Measurements from ENCODE around the gene WNK1. TPM values are rescaled to one million over a fixed set of nuclear protein-coding genes. Genes with fewer than 3 reads are reported as not detected.

Gene WNK1
- total RNA-seq, 2 experiments from 2014 or later = 142 to 143 TPM

DNA sequence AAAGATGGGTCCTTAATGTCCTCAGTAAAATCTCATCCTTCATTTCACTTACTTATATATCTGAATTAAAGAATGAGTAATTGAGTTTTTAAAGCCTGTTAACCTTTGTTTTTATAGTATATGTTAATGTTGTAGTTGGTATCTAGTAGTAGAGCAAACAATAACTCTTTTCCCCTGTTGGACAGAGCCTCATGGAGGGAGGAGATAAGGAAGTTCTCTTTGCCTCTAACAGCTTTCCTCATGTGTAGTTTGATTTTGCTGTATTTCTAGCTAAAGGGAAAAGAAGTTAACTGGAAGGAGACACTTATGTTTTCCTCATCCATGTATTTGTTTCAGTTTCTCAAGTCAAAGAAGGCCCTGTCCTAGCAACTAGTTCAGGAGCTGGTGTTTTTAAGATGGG, 141.8 kb downstream of the WNK1 start:
- no peaks in the 10 kb centered on the region for H3K4me1 Mint-ChIP-seq (ENCODE audit: low read depth)
- intact Hi-C loops (cut with micrococcal nuclease) = no loop called here
- POLR2A ChIA-PET = interaction anchor here (0.8 to 1.5 kb wide), 2 partner anchors 11 to 24 kb away, joined by 3 to 5 read pairs; no protein-coding TSS in a partner anchor

DNA sequence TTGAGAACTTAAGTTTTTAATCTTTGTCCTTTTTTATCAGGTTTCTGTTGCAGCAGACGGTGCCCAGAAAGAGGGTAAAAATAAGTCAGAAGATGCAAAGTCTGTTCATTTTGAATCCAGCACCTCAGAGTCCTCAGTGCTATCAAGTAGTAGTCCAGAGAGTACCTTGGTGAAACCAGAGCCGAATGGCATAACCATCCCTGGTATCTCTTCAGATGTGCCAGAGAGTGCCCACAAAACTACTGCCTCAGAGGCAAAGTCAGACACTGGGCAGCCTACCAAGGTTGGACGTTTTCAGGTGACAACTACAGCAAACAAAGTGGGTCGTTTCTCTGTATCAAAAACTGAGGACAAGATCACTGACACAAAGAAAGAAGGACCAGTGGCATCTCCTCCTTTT, 143.7 kb downstream of the WNK1 start:
- DNase-seq = no peak
- H3K27ac Mint-ChIP-seq = no peak overlapping the region
- TF ChIP-seq, protein P1, sequence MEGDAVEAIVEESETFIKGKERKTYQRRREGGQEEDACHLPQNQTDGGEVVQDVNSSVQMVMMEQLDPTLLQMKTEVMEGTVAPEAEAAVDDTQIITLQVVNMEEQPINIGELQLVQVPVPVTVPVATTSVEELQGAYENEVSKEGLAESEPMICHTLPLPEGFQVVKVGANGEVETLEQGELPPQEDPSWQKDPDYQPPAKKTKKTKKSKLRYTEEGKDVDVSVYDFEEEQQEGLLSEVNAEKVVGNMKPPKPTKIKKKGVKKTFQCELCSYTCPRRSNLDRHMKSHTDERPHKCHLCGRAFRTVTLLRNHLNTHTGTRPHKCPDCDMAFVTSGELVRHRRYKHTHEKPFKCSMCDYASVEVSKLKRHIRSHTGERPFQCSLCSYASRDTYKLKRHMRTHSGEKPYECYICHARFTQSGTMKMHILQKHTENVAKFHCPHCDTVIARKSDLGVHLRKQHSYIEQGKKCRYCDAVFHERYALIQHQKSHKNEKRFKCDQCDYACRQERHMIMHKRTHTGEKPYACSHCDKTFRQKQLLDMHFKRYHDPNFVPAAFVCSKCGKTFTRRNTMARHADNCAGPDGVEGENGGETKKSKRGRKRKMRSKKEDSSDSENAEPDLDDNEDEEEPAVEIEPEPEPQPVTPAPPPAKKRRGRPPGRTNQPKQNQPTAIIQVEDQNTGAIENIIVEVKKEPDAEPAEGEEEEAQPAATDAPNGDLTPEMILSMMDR (IDR thresholded peaks at IDR 0.05) = no peak
- CTCF ChIA-PET = interaction anchor here (0.9 kb wide), 1 partner anchor 9 kb away, joined by 3 read pairs; no protein-coding TSS in a partner anchor
- POLR2A ChIA-PET = interaction anchor here (1.2 to 1.3 kb wide), 2 partner anchors 9 to 47 kb away, joined by 3 to 4 read pairs; no protein-coding TSS in a partner anchor
- no peaks in the 10 kb centered on the region for H3K4me1 Mint-ChIP-seq (ENCODE audit: low read depth)
- intact Hi-C loops (cut with micrococcal nuclease) = no loop called here
- no peaks in the 10 kb centered on the region for H3K27me3 Mint-ChIP-seq
- ATAC-seq = no peak
- no peak overlapping the region for H3K4me3 Mint-ChIP-seq
- peaks cover 32% of the 10 kb centered on the region for H3K36me3 Mint-ChIP-seq (ENCODE audit: low read depth)
- H3K9me3 Mint-ChIP-seq = no peaks in the 10 kb centered on the region

More for the DNA sequence above, 141.8 kb downstream of the WNK1 start:
- Mint-ChIP-seq H3K27me3 (no peaks in the 10 kb centered on the region), H3K4me3 (no peak overlapping the region), H3K9me3 (no peaks in the 10 kb centered on the region), H3K27ac (peak overlapping the region; percentile 34), H3K36me3 (ENCODE audit: low read depth) (peaks cover 23% of the 10 kb centered on the region)
- CTCF ChIA-PET = interaction anchor here (1.0 to 2.2 kb wide), 5 partner anchors 19 to 325 kb away, joined by 3 to 6 read pairs (median 3); no protein-coding TSS in a partner anchor
- ATAC-seq (no peak), DNase-seq (no peak)
- TF ChIP-seq, protein P1 (IDR thresholded peaks at IDR 0.05) = no peak

DNA sequence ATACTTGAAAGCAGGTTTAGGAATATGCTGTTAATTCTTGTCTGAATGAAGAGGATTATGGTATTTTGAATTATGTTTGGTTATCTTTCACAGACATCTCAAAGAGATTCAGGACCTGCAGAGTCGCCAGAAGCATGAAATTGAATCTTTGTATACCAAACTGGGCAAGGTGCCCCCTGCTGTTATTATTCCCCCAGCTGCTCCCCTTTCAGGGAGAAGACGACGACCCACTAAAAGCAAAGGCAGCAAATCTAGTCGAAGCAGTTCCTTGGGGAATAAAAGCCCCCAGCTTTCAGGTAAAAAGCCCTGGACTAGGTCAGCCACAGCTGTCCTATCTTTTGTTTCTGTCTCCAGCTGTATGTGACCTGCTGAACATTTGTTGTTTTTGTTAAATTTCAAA, 145.0 kb downstream of the WNK1 start:
- TF ChIP-seq, protein P1 (IDR thresholded peaks at IDR 0.05) = no peak
- H3K4me1 Mint-ChIP-seq (ENCODE audit: low read depth) = no peaks in the 10 kb centered on the region
- no peaks in the 10 kb centered on the region for H3K27me3 Mint-ChIP-seq
- no peak overlapping the region for H3K4me3 Mint-ChIP-seq
- H3K36me3 Mint-ChIP-seq (ENCODE audit: low read depth) = peaks cover 43% of the 10 kb centered on the region
- ATAC-seq (no peak), DNase-seq (no peak)
- H3K27ac Mint-ChIP-seq = no peak overlapping the region
- no peaks in the 10 kb centered on the region for H3K9me3 Mint-ChIP-seq
- intact Hi-C loops (cut with micrococcal nuclease) = no loop called here
- ChIA-PET POLR2A (interaction anchor here (1.2 to 1.3 kb wide), 2 partner anchors 8 to 49 kb away, joined by 3 to 4 read pairs; no protein-coding TSS in a partner anchor), CTCF (no interaction called here)

DNA sequence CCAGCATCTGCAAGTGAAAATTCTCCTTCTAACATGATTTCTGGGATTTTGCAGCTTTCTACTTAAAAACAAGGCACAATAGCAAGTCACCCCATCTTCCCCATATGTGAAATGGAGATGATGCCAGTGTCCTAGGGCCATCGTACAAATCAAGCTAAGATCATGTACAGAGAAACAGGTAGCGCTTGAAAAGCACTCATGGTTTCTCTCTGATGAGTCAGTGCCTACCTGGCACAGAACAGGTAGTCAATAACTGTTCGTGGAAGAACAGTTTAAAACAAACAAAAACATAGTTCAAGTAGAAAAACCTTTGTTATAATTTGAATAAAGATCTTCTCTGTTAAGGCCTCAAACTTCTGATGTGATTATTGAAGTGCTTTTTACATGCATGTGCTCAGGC, 150.2 kb downstream of the WNK1 start:
- intact Hi-C loops (cut with micrococcal nuclease) = no loop called here
- no peaks in the 10 kb centered on the region for H3K9me3 Mint-ChIP-seq
- ATAC-seq (no peak), DNase-seq (no peak)
- ChIA-PET POLR2A (interaction anchor here (0.6 kb wide), 1 partner anchor 404 kb away, joined by 3 read pairs; no protein-coding TSS in a partner anchor), CTCF (interaction anchor here (1.0 kb wide), 1 partner anchor 680 kb away, joined by 3 read pairs; no protein-coding TSS in a partner anchor)
- no peaks in the 10 kb centered on the region for H3K27me3 Mint-ChIP-seq
- TF ChIP-seq, protein P1 (IDR thresholded peaks at IDR 0.05) = no peak
- peaks cover 53% of the 10 kb centered on the region for H3K36me3 Mint-ChIP-seq (ENCODE audit: low read depth)
- H3K27ac Mint-ChIP-seq = peak overlapping the region; percentile 67
- H3K4me3 Mint-ChIP-seq = no peak overlapping the region
- peaks cover 31% of the 10 kb centered on the region for H3K4me1 Mint-ChIP-seq (ENCODE audit: low read depth)

DNA sequence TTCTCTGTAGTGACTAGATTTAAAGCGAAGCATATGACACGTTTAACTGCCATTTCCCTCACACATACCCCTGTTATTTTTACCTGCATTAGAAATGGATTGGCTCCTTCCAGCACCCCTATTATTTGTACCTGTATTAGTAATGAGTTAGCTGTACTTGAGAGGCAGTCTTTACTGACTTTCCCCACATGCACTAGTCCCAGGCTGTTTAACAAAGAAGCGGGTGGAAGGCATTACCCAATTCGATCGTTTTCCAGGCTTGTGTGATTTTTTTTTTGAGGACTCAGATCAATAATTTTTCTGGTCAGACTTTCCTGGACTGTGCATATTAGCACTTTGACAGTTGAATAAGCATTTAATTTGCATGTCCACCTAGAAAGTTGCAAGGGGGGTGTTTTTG, 150.7 kb downstream of the WNK1 start:
- H3K36me3 Mint-ChIP-seq (ENCODE audit: low read depth) = peaks cover 51% of the 10 kb centered on the region
- CTCF ChIA-PET = interaction anchor here (0.8 kb wide), 1 partner anchor 35 kb away, joined by 3 read pairs; no protein-coding TSS in a partner anchor
- TF ChIP-seq, protein P1 (IDR thresholded peaks at IDR 0.05) = no peak
- POLR2A ChIA-PET = no interaction called here
- ATAC-seq (no peak), DNase-seq (no peak)
- H3K27me3 Mint-ChIP-seq = no peaks in the 10 kb centered on the region
- intact Hi-C loops (cut with micrococcal nuclease) = no loop called here
- no peaks in the 10 kb centered on the region for H3K9me3 Mint-ChIP-seq
- H3K4me3 Mint-ChIP-seq = no peak overlapping the region
- H3K27ac Mint-ChIP-seq = peak overlapping the region; percentile 67
- peaks cover 31% of the 10 kb centered on the region for H3K4me1 Mint-ChIP-seq (ENCODE audit: low read depth)
